Spleen (tissue), 7 donors: ENCODE results near the gene ATF7IP2.
"Not testable (repeated sequence)": the region's sequence is repeated elsewhere in the genome, so short reads cannot be mapped to it uniquely, and the experiment has no call there.

Experiments used
- POLR2A ChIP-seq, 3 donors: fragments of 450-650 bp; IDR thresholded peaks; one replicate each; pipeline ENCODE4 v1.5.1; 2017; ENCODE audit warnings: antibody characterized with exemption in 3 of 3, mild to moderate bottlenecking in 1 of 3
- POLR2AphosphoS5 ChIP-seq, 3 donors: sonication (generic); formaldehyde crosslinking; IDR thresholded peaks; one replicate each; pipeline ENCODE4 v1.5.1; 2017; ENCODE audit warnings: antibody characterized with exemption in 3 of 3
- TF ChIP-seq, protein P1 (sequence below), 11 experiments: fragments of 200-600 bp in 7 of 11; fragments of 450-650 bp in 4 of 11; sonication (generic) in 4 of 11; IDR thresholded peaks in 8 of 11; conservative IDR thresholded peaks in 3 of 11; 1 replicate in 7 of 11; 2 replicates in 4 of 11; pipeline versions ENCODE4 v1.4.0 to v1.8.0; 2016 to 2021; ENCODE audit warnings: antibody characterized with exemption in 11 of 11, inconsistent platforms in 4 of 11, mild to moderate bottlenecking in 1 of 11
- donor health status: DM: no; HTN: no; CAD: no; lungs with moderate emphysema.
- donor health status: DM: no; HTN: no; CAD: no.
- donor health status: DM: no; HTN: no; CAD: no.

DNA sequence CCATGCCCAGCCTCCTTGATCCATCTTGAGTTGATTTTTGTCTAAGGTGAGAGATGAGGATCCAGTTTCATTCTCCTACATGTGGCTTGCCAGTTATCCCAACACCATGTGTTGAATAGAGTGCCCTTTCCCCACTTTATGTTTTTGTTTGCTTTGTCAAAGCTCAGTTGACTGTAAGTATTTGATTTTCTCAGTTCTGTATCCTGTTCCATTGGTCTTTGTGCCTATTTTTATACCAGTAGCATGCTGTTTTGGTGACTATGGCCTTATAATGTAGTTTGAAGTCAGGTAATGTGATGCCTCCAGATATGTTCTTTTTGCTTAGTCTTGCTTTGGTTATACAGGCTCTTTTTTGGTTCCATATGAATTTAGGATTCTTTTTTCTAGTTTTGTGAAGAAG is 23.9 kb downstream of the ATF7IP2 start:
- TF ChIP-seq, protein P1, sequence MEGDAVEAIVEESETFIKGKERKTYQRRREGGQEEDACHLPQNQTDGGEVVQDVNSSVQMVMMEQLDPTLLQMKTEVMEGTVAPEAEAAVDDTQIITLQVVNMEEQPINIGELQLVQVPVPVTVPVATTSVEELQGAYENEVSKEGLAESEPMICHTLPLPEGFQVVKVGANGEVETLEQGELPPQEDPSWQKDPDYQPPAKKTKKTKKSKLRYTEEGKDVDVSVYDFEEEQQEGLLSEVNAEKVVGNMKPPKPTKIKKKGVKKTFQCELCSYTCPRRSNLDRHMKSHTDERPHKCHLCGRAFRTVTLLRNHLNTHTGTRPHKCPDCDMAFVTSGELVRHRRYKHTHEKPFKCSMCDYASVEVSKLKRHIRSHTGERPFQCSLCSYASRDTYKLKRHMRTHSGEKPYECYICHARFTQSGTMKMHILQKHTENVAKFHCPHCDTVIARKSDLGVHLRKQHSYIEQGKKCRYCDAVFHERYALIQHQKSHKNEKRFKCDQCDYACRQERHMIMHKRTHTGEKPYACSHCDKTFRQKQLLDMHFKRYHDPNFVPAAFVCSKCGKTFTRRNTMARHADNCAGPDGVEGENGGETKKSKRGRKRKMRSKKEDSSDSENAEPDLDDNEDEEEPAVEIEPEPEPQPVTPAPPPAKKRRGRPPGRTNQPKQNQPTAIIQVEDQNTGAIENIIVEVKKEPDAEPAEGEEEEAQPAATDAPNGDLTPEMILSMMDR (IDR thresholded peaks at IDR 0.05 in 8 of 11, conservative IDR thresholded peaks at IDR 0.05 in 3 of 11), result not testable (repeated sequence)
- TF ChIP-seq POLR2A, POLR2AphosphoS5 (IDR thresholded peaks at IDR 0.05): not testable (repeated sequence)
